SK-N-SH (cell line): ENCODE data around the gene APOE. TPM values are rescaled to one million over a fixed set of nuclear protein-coding genes. Genes with fewer than 3 reads are reported as not detected.

Source experiments
- CTCF ChIA-PET: fragments of 300-600, 350-600 bp; formaldehyde crosslinking; extraction: SDS; loops from one replicate; lab custom pipeline; 2021; lab: Yijun Ruan, JAX
- POLR2A ChIA-PET: fragments of 350-600 bp; sonication (Branson Sonifier 250); formaldehyde crosslinking; extraction: SDS; loops from one replicate; lab custom pipeline; 2020; ENCODE audit warnings: antibody characterized with exemption, inconsistent platforms; lab: Yijun Ruan, JAX
- DNase-seq: peaks from one replicate; pipeline ENCODE4 v3.0.0; 2012
- H2AFZ ChIP-seq: fragments of 200-600 bp; sonication (generic); 2 replicates; pipeline ENCODE4 v1.8.1; 2016; ENCODE audit warnings: antibody characterized with exemption, mild to moderate bottlenecking, low read depth
- H3F3A ChIP-seq: fragments of 200-600 bp; sonication (generic); replicated peaks from 2 replicates; pipeline ENCODE3; 2016; ENCODE audit warnings: antibody characterized with exemption, mild to moderate bottlenecking; ENCODE audit not compliant: insufficient read depth
- H3K27ac ChIP-seq, 2 experiments: fragments of 200-500 bp in 1 of 2; fragments of 200-600 bp in 1 of 2; sonication (Bioruptor generic) in 1 of 2; sonication (generic), shearing (Covaris generic) in 1 of 2; 2 replicates each; pipeline versions ENCODE4 v1.5.1 to v1.6.1; 2014 to 2016; ENCODE audit warnings: low read depth in 2 of 2, inconsistent platforms in 1 of 2, low read length in 1 of 2, mild to moderate bottlenecking in 1 of 2, mixed read lengths in 1 of 2
- H3K27me3 ChIP-seq: fragments of 200-600 bp; sonication (generic), shearing (Covaris generic); 2 replicates; pipeline ENCODE4 v1.6.1; 2016; ENCODE audit warnings: mixed run types; ENCODE audit not compliant: insufficient read depth
- H3K36me3 ChIP-seq, 2 experiments: fragments of 200-500 bp in 1 of 2; fragments of 200-600 bp in 1 of 2; sonication (Bioruptor generic) in 1 of 2; sonication (generic) in 1 of 2; replicated peaks in 1 of 2; 2 replicates each; pipeline versions ENCODE3 to v1.5.1; 2014 to 2016; ENCODE audit warnings: low read length in 1 of 2, mild to moderate bottlenecking in 1 of 2; ENCODE audit not compliant: insufficient read depth in 2 of 2, control insufficient read depth in 1 of 2
- H3K4me1 ChIP-seq, 2 experiments: fragments of 200-500 bp in 1 of 2; fragments of 200-600 bp in 1 of 2; sonication (Bioruptor generic) in 1 of 2; sonication (generic), shearing (Covaris generic) in 1 of 2; 2 replicates each; pipeline versions ENCODE4 v1.5.1 to v1.6.1; 2014 to 2016; ENCODE audit warnings: low read depth in 1 of 2, low read length in 1 of 2, mixed run types in 1 of 2; ENCODE audit not compliant: insufficient read depth in 2 of 2, control insufficient read depth in 1 of 2
- H3K4me2 ChIP-seq: fragments of 200-600 bp; sonication (generic), shearing (Covaris generic); 2 replicates; pipeline ENCODE4 v1.6.1; 2017; ENCODE audit warnings: mixed run types
- H3K4me3 ChIP-seq, 2 experiments: fragments of 200-500 bp in 1 of 2; fragments of 200-600 bp in 1 of 2; sonication (Bioruptor generic) in 1 of 2; sonication (generic), shearing (Covaris generic) in 1 of 2; 2 replicates each; pipeline versions ENCODE4 v1.5.1 to v1.8.1; 2014 to 2016; ENCODE audit warnings: low read depth in 2 of 2, inconsistent platforms in 1 of 2, low read length in 1 of 2, mild to moderate bottlenecking in 1 of 2, mixed read lengths in 1 of 2, moderate library complexity in 1 of 2
- H3K79me2 ChIP-seq: fragments of 200-600 bp; sonication (generic); 2 replicates; pipeline ENCODE4 v1.8.1; 2017; ENCODE audit warnings: mild to moderate bottlenecking; ENCODE audit not compliant: insufficient read depth
- H3K9ac ChIP-seq: fragments of 200-600 bp; sonication (generic); 2 replicates; pipeline ENCODE4 v1.6.1; 2017; ENCODE audit warnings: mixed run types
- H3K9me2 ChIP-seq: fragments of 200-600 bp; sonication (generic); 2 replicates; pipeline ENCODE4 v1.6.1; 2017; ENCODE audit warnings: mixed run types
- H3K9me3 ChIP-seq: fragments of 200-600 bp; sonication (generic); 2 replicates; pipeline ENCODE4 v1.6.1; 2017; ENCODE audit warnings: mixed run types, mild to moderate bottlenecking, moderate library complexity
- H4K20me1 ChIP-seq: fragments of 200-600 bp; sonication (generic); 2 replicates; pipeline ENCODE4 v1.6.1; 2017; ENCODE audit warnings: mild to moderate bottlenecking, mixed run types; ENCODE audit not compliant: insufficient read depth
- CHD2 ChIP-seq: fragments of 150-350 bp; IDR thresholded peaks from 2 replicates; pipeline ENCODE4 v1.6.1; 2018; ENCODE audit warnings: low read length; ENCODE audit not compliant: partially characterized antibody
- ELF1 ChIP-seq: IDR thresholded peaks from 2 replicates; pipeline ENCODE4 v1.4.0; 2012
- GABPA ChIP-seq: IDR thresholded peaks from 2 replicates; pipeline ENCODE4 v1.4.0; 2012; ENCODE audit warnings: low read depth, mild to moderate bottlenecking
- MAX ChIP-seq: IDR thresholded peaks from 2 replicates; pipeline ENCODE4 v1.4.0; 2012; ENCODE audit warnings: low read depth
- MXI1 ChIP-seq: IDR thresholded peaks from 2 replicates; pipeline ENCODE4 v1.6.1; 2012; ENCODE audit warnings: mild to moderate bottlenecking, low read depth, low read length, improper control_type of control experiment
- NFIC ChIP-seq: IDR thresholded peaks from 2 replicates; pipeline ENCODE4 v1.4.0; 2012; ENCODE audit warnings: borderline replicate concordance
- NRF1 ChIP-seq: IDR thresholded peaks from 2 replicates; pipeline ENCODE4 v1.6.1; 2012; ENCODE audit warnings: low read depth, mild to moderate bottlenecking, low read length
- POLR2AphosphoS5 ChIP-seq: IDR thresholded peaks from 2 replicates; pipeline ENCODE4 v1.6.1; 2012; ENCODE audit warnings: low read depth, low read length
- RAD21 ChIP-seq: IDR thresholded peaks from 2 replicates; pipeline ENCODE4 v1.6.1; 2012; ENCODE audit warnings: mild to moderate bottlenecking, low read length
- RCOR1 ChIP-seq: fragments of 150-350 bp; IDR thresholded peaks from 2 replicates; pipeline ENCODE4 v1.6.1; 2017; ENCODE audit warnings: antibody characterized with exemption, low read length
- REST ChIP-seq: IDR thresholded peaks from 2 replicates; pipeline ENCODE4 v1.6.1; 2012; ENCODE audit warnings: mild to moderate bottlenecking, low read depth, low read length, moderate library complexity
- WGBS: methylation state at CpG from one replicate; pipeline ENCODE4 v1.1.6; 2017; ENCODE audit warnings: low lambda C conversion rate; 5-methylcytosine and 5-hydroxymethylcytosine counted together
- polyA plus RNA-seq, 3 experiments: library from polyadenylated mRNA; depleted of rRNA; stranded (reverse); fragments of >200 nt; gene quantifications; 2 replicates each; pipeline ENCODE4 v1.2.3, GENCODE V29; 2012
- TF ChIP-seq, protein P1 (sequence below): fragments of 150-350 bp; IDR thresholded peaks from 2 replicates; pipeline ENCODE4 v1.6.1; 2017; ENCODE audit warnings: antibody characterized with exemption, low read length, low read depth, borderline replicate concordance
- TF ChIP-seq, protein P2 (sequence below): IDR thresholded peaks from 2 replicates; pipeline ENCODE4 v1.4.0; 2012; ENCODE audit warnings: low read depth, borderline replicate concordance

APOE gene
- polyA plus RNA-seq, 1 of the 3 experiments (the other 2 are of a cell fraction) = 56.0 TPM

- WGBS = 76% methylated on average over 4 of the region's 12 CpGs
- peak; percentile 8 for DNase-seq
- TF ChIP-seq POLR2AphosphoS5 (no peak), GABPA (no peak), MXI1 (no peak), NRF1 (no peak), REST (no peak), NFIC (no peak), CHD2 (no peak), RCOR1 (no peak), ELF1 (no peak), RAD21 (no peak), MAX (no peak)
- TF ChIP-seq, protein P1, sequence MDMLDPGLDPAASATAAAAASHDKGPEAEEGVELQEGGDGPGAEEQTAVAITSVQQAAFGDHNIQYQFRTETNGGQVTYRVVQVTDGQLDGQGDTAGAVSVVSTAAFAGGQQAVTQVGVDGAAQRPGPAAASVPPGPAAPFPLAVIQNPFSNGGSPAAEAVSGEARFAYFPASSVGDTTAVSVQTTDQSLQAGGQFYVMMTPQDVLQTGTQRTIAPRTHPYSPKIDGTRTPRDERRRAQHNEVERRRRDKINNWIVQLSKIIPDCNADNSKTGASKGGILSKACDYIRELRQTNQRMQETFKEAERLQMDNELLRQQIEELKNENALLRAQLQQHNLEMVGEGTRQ = no peak
- TF ChIP-seq, protein P2, sequence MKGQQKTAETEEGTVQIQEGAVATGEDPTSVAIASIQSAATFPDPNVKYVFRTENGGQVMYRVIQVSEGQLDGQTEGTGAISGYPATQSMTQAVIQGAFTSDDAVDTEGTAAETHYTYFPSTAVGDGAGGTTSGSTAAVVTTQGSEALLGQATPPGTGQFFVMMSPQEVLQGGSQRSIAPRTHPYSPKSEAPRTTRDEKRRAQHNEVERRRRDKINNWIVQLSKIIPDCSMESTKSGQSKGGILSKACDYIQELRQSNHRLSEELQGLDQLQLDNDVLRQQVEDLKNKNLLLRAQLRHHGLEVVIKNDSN = no peak
- H3K9me3 ChIP-seq = no peaks in the 10 kb centered on the region
- H4K20me1 ChIP-seq = no peaks in the 10 kb centered on the region
- H3K27me3 ChIP-seq = no peaks in the 10 kb centered on the region
- H3K4me2 ChIP-seq = no peak overlapping the region
- H3K9ac ChIP-seq = no peak overlapping the region
- no peaks in the 10 kb centered on the region for H3K79me2 ChIP-seq
- H2AFZ ChIP-seq = no peak overlapping the region
- ChIA-PET CTCF (interaction anchor here (6.2 kb wide), 1 partner anchor 44 kb away, joined by 57 read pairs; no protein-coding TSS in a partner anchor), POLR2A (no interaction called here)
- H3K4me3 ChIP-seq = no peak overlapping the region
- peaks cover 4 to 14% of the 10 kb centered on the region in 2 experiments; a peak in 1 of 4 replicates for H3K4me1 ChIP-seq
- H3K27ac ChIP-seq = no peak overlapping the region
- no peaks in the 10 kb centered on the region for H3K36me3 ChIP-seq
- no peaks in the 10 kb centered on the region for H3K9me2 ChIP-seq
- peaks cover 21% of the 10 kb centered on the region for H3F3A ChIP-seq
Observed at GRCh38 chr19:44907613-44908012, 2.0 kb downstream of the APOE start.
